Omental fat pad (tissue), 4 donors: ENCODE measurements around the gene LRCH2. TPM values are rescaled to one million over a fixed set of nuclear protein-coding genes. Genes with fewer than 3 reads are reported as not detected.

Experiments used
- ATAC-seq: fragments of 150-250 bp; one replicate; pipeline ENCODE4 v1.9.1; 2016; ENCODE audit warnings: mild to moderate bottlenecking, moderate library complexity; ENCODE audit not compliant: low FRiP score
- DNase-seq: peaks from one replicate; pipeline ENCODE4 v3.0.0-alpha.2; 2019; ENCODE audit warnings: low spot score
- CTCF ChIP-seq, 3 donors: fragments of 450-650 bp; IDR thresholded peaks; one replicate each; pipeline ENCODE4 v1.5.1; 2016 to 2017; ENCODE audit warnings: antibody characterized with exemption in 3 of 3, mild to moderate bottlenecking in 3 of 3, moderate library complexity in 2 of 3
- total RNA-seq, 4 donors: library from RNA; depleted of rRNA; stranded (reverse); fragments of >200 nt; gene quantifications; one replicate each; pipeline ENCODE4 v1.1.0, GENCODE V29; 2016

The LRCH2 gene
- total RNA-seq, 4 donors from 2014 or later = 2.2 to 10.6 (median 3.4) TPM

GRCh38 chrX:115138040-115138439 lies 95.9 kb downstream of the LRCH2 start:
- no peak for TF ChIP-seq CTCF (IDR thresholded peaks at IDR 0.05)
- ATAC-seq (no peak), DNase-seq (no peak)

GRCh38 chrX:115134382-115134781 lies 99.5 kb downstream of the LRCH2 start:
- DNase-seq = no peak
- no peak for TF ChIP-seq CTCF (IDR thresholded peaks at IDR 0.05)

GRCh38 chrX:115112411-115112810 lies 121.5 kb downstream of the LRCH2 start:
- no peak for ATAC-seq
- TF ChIP-seq CTCF (IDR thresholded peaks at IDR 0.05) = no peak
- no peak for DNase-seq

More at GRCh38 chrX:115134382-115134781, 99.5 kb downstream of the LRCH2 start:
- no peak for ATAC-seq

- ATAC-seq = no peak
- no peak for DNase-seq
- no peak for TF ChIP-seq CTCF (IDR thresholded peaks at IDR 0.05)
These were observed 135.0 kb downstream of the LRCH2 start for GRCh38 chrX:115098897-115099296.

- no peak for TF ChIP-seq CTCF (IDR thresholded peaks at IDR 0.05)
- DNase-seq = no peak
- no peak for ATAC-seq
These were observed 140.7 kb downstream of the LRCH2 start for GRCh38 chrX:115093191-115093590.

GRCh38 chrX:115089419-115089818 lies 144.5 kb downstream of the LRCH2 start:
- no peak for ATAC-seq
- TF ChIP-seq CTCF (IDR thresholded peaks at IDR 0.05) = no peak

GRCh38 chrX:115068896-115069295 lies 165.0 kb downstream of the LRCH2 start:
- ATAC-seq (no peak), DNase-seq (no peak)
- no peak for TF ChIP-seq CTCF (IDR thresholded peaks at IDR 0.05)

More at GRCh38 chrX:115089419-115089818, 144.5 kb downstream of the LRCH2 start:
- no peak for DNase-seq
